Endothelial cell of umbilical vein (primary cell): ENCODE measurements around the gene GPD1. TPM values are rescaled to one million over a fixed set of nuclear protein-coding genes. Genes with fewer than 3 reads are reported as not detected.

ENCODE experiments used
- BruUV-seq: library from RNA; stranded (reverse); fragments of 400-500 nt; replicated peaks from 2 replicates; lab custom pipeline; 2021; lab: Mats Ljungman, UMichigan
- CTCF ChIA-PET: fragments of 300-600, 350-600 bp; sonication (Branson Sonifier 250); formaldehyde crosslinking; loops from one replicate; lab custom pipeline; 2021; ENCODE audit warnings: antibody characterized with exemption, inconsistent platforms; lab: Charles Lee
- POLR2A ChIA-PET: fragments of 300-600, 350-600 bp; sonication (Branson Sonifier 250); formaldehyde crosslinking; loops from one replicate; lab custom pipeline; 2021; ENCODE audit warnings: antibody characterized with exemption, inconsistent platforms; lab: Charles Lee
- DNase-seq: peaks from one replicate; pipeline ENCODE4 v3.0.0-alpha.2; 2011; ENCODE audit warnings: low read depth, low spot score
- FAIRE-seq: peaks from 2 replicates; lab custom pipeline; 2011; peaks lifted over from hg19 to GRCh38; lab: Jason Lieb, UNC
- H2AFZ ChIP-seq: 2 replicates; pipeline ENCODE4 v1.6.0; 2012; ENCODE audit warnings: low read depth, low read length, control low read depth, inconsistent platforms
- H3K27ac ChIP-seq: 2 replicates; pipeline ENCODE4 v1.5.1; 2011; ENCODE audit warnings: low read depth, mild to moderate bottlenecking, control low read depth, low read length, moderate library complexity; ENCODE audit not compliant: insufficient read depth
- H3K27me3 ChIP-seq, 2 experiments: 2 replicates each; pipeline versions ENCODE4 v1.6.0 to v1.6.1; 2011; ENCODE audit warnings: low read length in 2 of 2, mixed read lengths in 1 of 2; ENCODE audit not compliant: control insufficient read depth in 2 of 2, insufficient read depth in 2 of 2
- H3K36me3 ChIP-seq, 2 experiments: 2 replicates in 1 of 2; 3 replicates in 1 of 2; pipeline ENCODE4 v1.5.1; 2011; ENCODE audit warnings: low read length in 2 of 2, mild to moderate bottlenecking in 1 of 2, moderate library complexity in 1 of 2; ENCODE audit not compliant: control insufficient read depth in 2 of 2, insufficient read depth in 2 of 2; ENCODE audit errors: extremely low read depth in 1 of 2
- H3K4me1 ChIP-seq: 3 replicates; pipeline ENCODE4 v1.5.1; 2011; ENCODE audit warnings: mild to moderate bottlenecking, low read length; ENCODE audit not compliant: control insufficient read depth, insufficient read depth; ENCODE audit errors: extremely low read depth
- H3K4me2 ChIP-seq: 2 replicates; pipeline ENCODE4 v1.6.1; 2011; ENCODE audit warnings: low read length, control low read depth, mixed read lengths; ENCODE audit not compliant: insufficient read depth
- H3K4me3 ChIP-seq, 3 experiments: fragments of 200-600 bp in 1 of 3; sonication (generic), shearing (Covaris generic) in 1 of 3; replicated peaks in 1 of 3; 2 replicates each; pipeline ENCODE4 v1.5.1; 2011 to 2016; ENCODE audit warnings: control low read depth in 3 of 3, low read length in 3 of 3, mild to moderate bottlenecking in 2 of 3, inconsistent platforms in 1 of 3, low read depth in 1 of 3, moderate library complexity in 1 of 3; ENCODE audit not compliant: insufficient read depth in 1 of 3
- H3K79me2 ChIP-seq: 2 replicates; pipeline ENCODE4 v1.6.0; 2012; ENCODE audit warnings: low read length, inconsistent platforms; ENCODE audit not compliant: control insufficient read depth, insufficient read depth
- H3K9ac ChIP-seq: replicated peaks from 2 replicates; pipeline ENCODE3; 2011; ENCODE audit warnings: low read length, control low read depth; ENCODE audit not compliant: insufficient read depth; ENCODE audit errors: extremely low read depth
- H3K9me1 ChIP-seq: replicated peaks from 3 replicates; pipeline ENCODE4 v1.6.0; 2011; ENCODE audit warnings: mild to moderate bottlenecking, low read length; ENCODE audit not compliant: control insufficient read depth, insufficient read depth; ENCODE audit errors: extremely low read depth
- H3K9me3 ChIP-seq: replicated peaks from 2 replicates; pipeline ENCODE4 v1.5.1; 2012; ENCODE audit warnings: low read length, inconsistent platforms; ENCODE audit not compliant: control insufficient read depth, insufficient read depth
- H4K20me1 ChIP-seq: replicated peaks from 2 replicates; pipeline ENCODE3; 2011; ENCODE audit warnings: mild to moderate bottlenecking, low read length; ENCODE audit not compliant: control insufficient read depth, insufficient read depth; ENCODE audit errors: extremely low read depth
- EZH2 ChIP-seq: IDR thresholded peaks from 2 replicates; pipeline ENCODE4 v1.6.1; 2012; ENCODE audit warnings: borderline replicate concordance, low read depth, mild to moderate bottlenecking, moderate library complexity, low read length, inconsistent platforms; ENCODE audit not compliant: severe bottlenecking
- FOS ChIP-seq: IDR thresholded peaks from 2 replicates; pipeline ENCODE4 v1.6.1; 2011; ENCODE audit warnings: mild to moderate bottlenecking, low read length, moderate library complexity, borderline replicate concordance; ENCODE audit not compliant: insufficient read depth
- GATA2 ChIP-seq: IDR thresholded peaks from 2 replicates; pipeline ENCODE4 v1.7.0; 2011; ENCODE audit warnings: low read depth, mild to moderate bottlenecking, moderate library complexity, mixed read lengths, low read length; ENCODE audit not compliant: insufficient read length, insufficient read depth
- JUN ChIP-seq: IDR thresholded peaks from 2 replicates; pipeline ENCODE4 v1.6.1; 2011; ENCODE audit warnings: borderline replicate concordance, low read depth; ENCODE audit not compliant: insufficient read length, insufficient read depth
- MYC ChIP-seq: IDR thresholded peaks from one replicate; pipeline ENCODE4 v1.6.1; 2011; ENCODE audit warnings: mild to moderate bottlenecking, low read depth, low read length
- POLR2A ChIP-seq: IDR thresholded peaks from 2 replicates; pipeline ENCODE4 v1.6.1; 2012; ENCODE audit warnings: low read depth, mild to moderate bottlenecking, control low read depth, low read length
- POLR2AphosphoS5 ChIP-seq: IDR thresholded peaks from 2 replicates; pipeline ENCODE4 v1.6.1; 2012; ENCODE audit warnings: low read depth, mild to moderate bottlenecking, control low read depth, low read length, moderate library complexity; ENCODE audit not compliant: insufficient read depth
- dilution Hi-C: fragments of 300-500 bp; cut with MboI; formaldehyde crosslinking; loops from one replicate; pipeline ENCODE4 v1.15.0; 2019; ENCODE audit warnings: low sequenced_read_pairs; ENCODE audit not compliant: extremely low pct_ligation_motif_present
- intact Hi-C: fragments of 100-400 bp; cut with micrococcal nuclease; formaldehyde crosslinking; loops from one replicate; pipeline ENCODE4 v1.10.0; 2022
- polyA plus RNA-seq, 4 experiments: library from polyadenylated mRNA; depleted of rRNA in 3 of 4; stranded (reverse) in 3 of 4; unstranded in 1 of 4; fragments of >200 nt; gene quantifications; 2 replicates each; pipeline versions ENCODE4 v1.2.1 to v1.2.3, GENCODE V29; 2011 to 2012; ENCODE audit warnings: missing spikeins in 1 of 4
- total RNA-seq: library from RNA; stranded (reverse); gene quantifications from 2 replicates; pipeline ENCODE4 v1.2.3, GENCODE V29; 2021
- TF ChIP-seq, protein P1 (sequence below), 2 donors: IDR thresholded peaks; 1 replicate in 1 of 2; 2 replicates in 1 of 2; pipeline ENCODE4 v1.5.1; 2011; ENCODE audit warnings: low read length in 2 of 2, mild to moderate bottlenecking in 2 of 2, moderate library complexity in 2 of 2, control low read depth in 1 of 2, inconsistent platforms in 1 of 2, low read depth in 1 of 2; ENCODE audit not compliant: insufficient read depth in 1 of 2; ENCODE audit errors: extremely low read depth in 1 of 2
- TF ChIP-seq, protein P2 (sequence below): IDR thresholded peaks from 2 replicates; pipeline ENCODE4 v1.6.1; 2011; ENCODE audit not compliant: insufficient read depth, insufficient read length

The GPD1 gene
- total and polyA plus RNA-seq, 2 donors (not counting 3 experiments of a cell fraction or from before 2014, with no cell fraction given): 0.07 TPM; not detected in 1

DNA sequence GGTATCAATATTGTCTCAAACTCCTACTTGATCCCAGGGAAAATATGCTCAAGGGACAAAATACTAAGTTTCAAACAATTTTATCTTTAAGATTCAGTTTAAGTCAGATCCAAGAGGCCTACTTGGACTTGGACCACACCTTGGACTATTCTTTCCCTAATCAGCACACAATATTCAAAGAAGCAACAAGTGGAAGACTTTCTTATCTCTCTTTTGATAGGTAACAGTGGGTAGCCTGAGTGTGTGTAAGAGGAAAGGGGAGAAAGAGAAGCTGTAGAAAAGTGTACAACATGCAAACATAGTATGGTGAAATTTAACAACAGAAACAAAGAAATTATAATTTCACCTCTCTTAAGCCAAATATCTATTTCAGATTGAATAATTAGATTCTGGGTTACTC, 56.8 kb downstream of the GPD1 start:
- dilution Hi-C loops: no loop called here
- CTCF ChIA-PET: interaction anchor here (0.6 to 1.7 kb wide), 4 partner anchors 12 to 60 kb away, joined by 3 to 5 read pairs (median 4); partner anchors contain the start of gene COX14
- H3K79me2 ChIP-seq: peaks cover 62% of the 10 kb centered on the region

More for the DNA sequence above, 56.8 kb downstream of the GPD1 start:
- Histone ChIP-seq H3K9ac (no peak overlapping the region), H3K36me3 (no peaks in the 10 kb centered on the region), H4K20me1 (no peaks in the 10 kb centered on the region), H3K4me2 (no peak overlapping the region), H3K9me3 (no peaks in the 10 kb centered on the region), H3K27ac (no peak overlapping the region), H3K4me3 (no peak overlapping the region), H3K9me1 (no peaks in the 10 kb centered on the region), H3K27me3 (no peaks in the 10 kb centered on the region), H2AFZ (no peak overlapping the region), H3K4me1 (peaks cover under 1% of the 10 kb centered on the region)
- no TSS peak for BruUV-seq
- FAIRE-seq (no peak), DNase-seq (no peak)
- intact Hi-C loops: no loop called here
- POLR2A ChIA-PET: no interaction called here
- TF ChIP-seq GATA2 (no peak), JUN (no peak), POLR2A (no peak), POLR2AphosphoS5 (no peak), FOS (no peak), MYC (no peak), EZH2 (no peak)
- TF ChIP-seq, protein P1, sequence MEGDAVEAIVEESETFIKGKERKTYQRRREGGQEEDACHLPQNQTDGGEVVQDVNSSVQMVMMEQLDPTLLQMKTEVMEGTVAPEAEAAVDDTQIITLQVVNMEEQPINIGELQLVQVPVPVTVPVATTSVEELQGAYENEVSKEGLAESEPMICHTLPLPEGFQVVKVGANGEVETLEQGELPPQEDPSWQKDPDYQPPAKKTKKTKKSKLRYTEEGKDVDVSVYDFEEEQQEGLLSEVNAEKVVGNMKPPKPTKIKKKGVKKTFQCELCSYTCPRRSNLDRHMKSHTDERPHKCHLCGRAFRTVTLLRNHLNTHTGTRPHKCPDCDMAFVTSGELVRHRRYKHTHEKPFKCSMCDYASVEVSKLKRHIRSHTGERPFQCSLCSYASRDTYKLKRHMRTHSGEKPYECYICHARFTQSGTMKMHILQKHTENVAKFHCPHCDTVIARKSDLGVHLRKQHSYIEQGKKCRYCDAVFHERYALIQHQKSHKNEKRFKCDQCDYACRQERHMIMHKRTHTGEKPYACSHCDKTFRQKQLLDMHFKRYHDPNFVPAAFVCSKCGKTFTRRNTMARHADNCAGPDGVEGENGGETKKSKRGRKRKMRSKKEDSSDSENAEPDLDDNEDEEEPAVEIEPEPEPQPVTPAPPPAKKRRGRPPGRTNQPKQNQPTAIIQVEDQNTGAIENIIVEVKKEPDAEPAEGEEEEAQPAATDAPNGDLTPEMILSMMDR (IDR thresholded peaks at IDR 0.05; ENCODE audit: extremely low read depth in 1 of 2, insufficient read depth in 1 of 2, low read depth in 1 of 2, low read length in 2 of 2): no peak
- TF ChIP-seq, protein P2, sequence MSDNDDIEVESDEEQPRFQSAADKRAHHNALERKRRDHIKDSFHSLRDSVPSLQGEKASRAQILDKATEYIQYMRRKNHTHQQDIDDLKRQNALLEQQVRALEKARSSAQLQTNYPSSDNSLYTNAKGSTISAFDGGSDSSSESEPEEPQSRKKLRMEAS: no peak

Other genes starting within 250 kb of the GPD1 start
- gene FAIM2, start 200.1 kb upstream of the GPD1 start, total RNA-seq: 0.12 TPM in 1 of 2 replicates, not detected in the other
- gene FAIM2, start 200.1 kb upstream of the GPD1 start, polyA plus RNA-seq: 0.01 and 0.22 TPM in 2 replicates
- gene AQP2, start 153.3 kb upstream of the GPD1 start, total RNA-seq: not detected in 2 replicates
- not detected in 2 replicates for gene AQP2, start 153.3 kb upstream of the GPD1 start, polyA plus RNA-seq
- 0.67 and 0.95 TPM in 2 replicates for gene AQP5, start 142.1 kb upstream of the GPD1 start, total RNA-seq
- 2.3 and 2.7 TPM in 2 replicates for gene AQP5, start 142.1 kb upstream of the GPD1 start, polyA plus RNA-seq
- not detected in 2 replicates for gene AQP6, start 131.1 kb upstream of the GPD1 start, total RNA-seq
- gene AQP6, start 131.1 kb upstream of the GPD1 start, polyA plus RNA-seq: 0.04 TPM in 1 of 2 replicates, not detected in the other
- 56.3 and 62.9 TPM in 2 replicates for gene RACGAP1, start 78.5 kb upstream of the GPD1 start, total RNA-seq
- 15.4 and 16.5 TPM in 2 replicates for gene RACGAP1, start 78.5 kb upstream of the GPD1 start, polyA plus RNA-seq
- gene ASIC1, start 46.4 kb upstream of the GPD1 start, total RNA-seq: 0.53 and 0.55 TPM in 2 replicates
- gene ASIC1, start 46.4 kb upstream of the GPD1 start, polyA plus RNA-seq: 0.66 and 0.75 TPM in 2 replicates
- gene SMARCD1, start 18.7 kb upstream of the GPD1 start, total RNA-seq: 86.6 and 101 TPM in 2 replicates
- 94.2 and 94.3 TPM in 2 replicates for gene SMARCD1, start 18.7 kb upstream of the GPD1 start, polyA plus RNA-seq
- gene COX14, start 8.2 kb downstream of the GPD1 start, total RNA-seq: 40.0 and 40.3 TPM in 2 replicates
- gene COX14, start 8.2 kb downstream of the GPD1 start, polyA plus RNA-seq: 106 and 114 TPM in 2 replicates
- gene CERS5, start 63.4 kb downstream of the GPD1 start, total RNA-seq: 60.4 and 66.4 TPM in 2 replicates
- gene CERS5, start 63.4 kb downstream of the GPD1 start, polyA plus RNA-seq: 108 and 118 TPM in 2 replicates
- 81.3 and 87.3 TPM in 2 replicates for gene LIMA1, start 179.5 kb downstream of the GPD1 start, total RNA-seq
- 25.6 and 35.0 TPM in 2 replicates for gene LIMA1, start 179.5 kb downstream of the GPD1 start, polyA plus RNA-seq